Parathyroid adenoma (tissue), 2 donors: ENCODE results near the gene KIAA0040.

Experiments
- H2AFZ ChIP-seq: fragments of 300-600 bp; sonication (generic); one replicate; pipeline ENCODE4 v1.7.0; 2017; ENCODE audit warnings: antibody characterized with exemption, mild to moderate bottlenecking
- H3K27ac ChIP-seq: fragments of 300-600 bp; sonication (generic); one replicate; pipeline ENCODE4 v1.7.0; 2017
- H3K27me3 ChIP-seq: fragments of 300-600 bp; sonication (generic); one replicate; pipeline ENCODE4 v1.7.0; 2017; ENCODE audit warnings: low read length; ENCODE audit not compliant: control insufficient read depth, insufficient read depth
- H3K36me3 ChIP-seq: fragments of 300-600 bp; sonication (generic); one replicate; pipeline ENCODE4 v1.7.0; 2017; ENCODE audit warnings: low read length; ENCODE audit not compliant: control insufficient read depth, insufficient read depth
- H3K4me1 ChIP-seq: fragments of 300-600 bp; sonication (generic); one replicate; pipeline ENCODE4 v1.7.0; 2017; ENCODE audit warnings: control low read depth
- H3K4me2 ChIP-seq: fragments of 300-600 bp; sonication (generic); one replicate; pipeline ENCODE4 v1.7.0; 2017; ENCODE audit warnings: low read length
- H3K4me3 ChIP-seq: fragments of 300-600 bp; sonication (generic); one replicate; pipeline ENCODE4 v1.7.0; 2017; ENCODE audit warnings: low read depth, low read length
- H3K79me2 ChIP-seq: fragments of 300-600 bp; sonication (generic); one replicate; pipeline ENCODE4 v1.7.0; 2017; ENCODE audit warnings: control low read depth
- H3K9ac ChIP-seq: fragments of 300-600 bp; sonication (generic); one replicate; pipeline ENCODE4 v1.7.0; 2017; ENCODE audit warnings: mild to moderate bottlenecking
- H3K9me3 ChIP-seq: fragments of 300-600 bp; sonication (generic); one replicate; pipeline ENCODE4 v1.7.0; 2017; ENCODE audit warnings: low read length; ENCODE audit not compliant: control insufficient read depth
- CTCF ChIP-seq: fragments of 300-600 bp; sonication (generic); IDR thresholded peaks from one replicate; pipeline ENCODE4 v1.7.0; 2017; ENCODE audit warnings: antibody characterized with exemption, mild to moderate bottlenecking
- donor health status: primary hyperparathyroidism.

The KIAA0040 gene

GRCh38 chr1:175169286-175170018 lies 23.1 kb downstream of the KIAA0040 start:
- Histone ChIP-seq H3K4me1 (no peaks in the 10 kb centered on the region), H3K4me3 (no peak overlapping the region), H3K27me3 (no peaks in the 10 kb centered on the region), H3K27ac (no peak overlapping the region), H3K9me3 (no peaks in the 10 kb centered on the region), H3K4me2 (no peak overlapping the region), H2AFZ (no peak overlapping the region), H3K36me3 (no peaks in the 10 kb centered on the region), H3K9ac (no peak overlapping the region), H3K79me2 (no peaks in the 10 kb centered on the region)
- TF ChIP-seq CTCF: no peak

GRCh38 chr1:175168782-175169181 lies 23.8 kb downstream of the KIAA0040 start:
- no peak for TF ChIP-seq CTCF
- Histone ChIP-seq H2AFZ (no peak overlapping the region), H3K27ac (no peak overlapping the region), H3K4me3 (no peak overlapping the region), H3K79me2 (no peaks in the 10 kb centered on the region), H3K4me2 (no peak overlapping the region), H3K27me3 (no peaks in the 10 kb centered on the region), H3K4me1 (no peaks in the 10 kb centered on the region), H3K36me3 (no peaks in the 10 kb centered on the region), H3K9me3 (no peaks in the 10 kb centered on the region), H3K9ac (no peak overlapping the region)

- TF ChIP-seq CTCF: no peak
- H3K36me3 ChIP-seq: no peaks in the 10 kb centered on the region
Observed at GRCh38 chr1:175167861-175168260, 24.7 kb downstream of the KIAA0040 start.

GRCh38 chr1:175166746-175167145 lies 25.8 kb downstream of the KIAA0040 start:
- no peak for TF ChIP-seq CTCF
- no peaks in the 10 kb centered on the region for H3K4me1 ChIP-seq
- H3K9me3 ChIP-seq: no peaks in the 10 kb centered on the region
- no peaks in the 10 kb centered on the region for H3K27me3 ChIP-seq
- H3K79me2 ChIP-seq: no peaks in the 10 kb centered on the region
- no peak overlapping the region for H3K4me3 ChIP-seq
- H2AFZ ChIP-seq: no peak overlapping the region
- no peaks in the 10 kb centered on the region for H3K36me3 ChIP-seq
- H3K4me2 ChIP-seq: no peak overlapping the region
- no peak overlapping the region for H3K9ac ChIP-seq
- H3K27ac ChIP-seq: no peak overlapping the region

More at GRCh38 chr1:175167861-175168260, 24.7 kb downstream of the KIAA0040 start:
- Histone ChIP-seq H3K4me2 (no peak overlapping the region), H3K9me3 (no peaks in the 10 kb centered on the region), H2AFZ (no peak overlapping the region), H3K79me2 (no peaks in the 10 kb centered on the region), H3K27me3 (no peaks in the 10 kb centered on the region), H3K4me3 (no peak overlapping the region), H3K27ac (no peak overlapping the region), H3K9ac (no peak overlapping the region), H3K4me1 (no peaks in the 10 kb centered on the region)

- Histone ChIP-seq H2AFZ (no peak overlapping the region), H3K27me3 (no peaks in the 10 kb centered on the region), H3K27ac (no peak overlapping the region), H3K79me2 (no peaks in the 10 kb centered on the region), H3K9ac (no peak overlapping the region), H3K4me3 (no peak overlapping the region), H3K4me1 (no peaks in the 10 kb centered on the region), H3K4me2 (no peak overlapping the region), H3K9me3 (no peaks in the 10 kb centered on the region), H3K36me3 (no peaks in the 10 kb centered on the region)
- no peak for TF ChIP-seq CTCF
Observed at GRCh38 chr1:175164751-175165150, 27.8 kb downstream of the KIAA0040 start.
